Inflammatory macrophage treated with lipopolysaccharide for 1 hour (primary cell): ENCODE results near the gene CYREN.
A peak's percentile ranks its signal among the peaks of the same experiment; 100 is the strongest.
"Not testable (repeated sequence)": the region's sequence is repeated elsewhere in the genome, so short reads cannot be mapped to it uniquely, and the experiment has no call there.

Experiments
- DNase-seq, 2 donors: peaks; one replicate each; pipeline ENCODE4 v3.0.0-alpha.2; 2020 to 2022

Gene CYREN

DNA sequence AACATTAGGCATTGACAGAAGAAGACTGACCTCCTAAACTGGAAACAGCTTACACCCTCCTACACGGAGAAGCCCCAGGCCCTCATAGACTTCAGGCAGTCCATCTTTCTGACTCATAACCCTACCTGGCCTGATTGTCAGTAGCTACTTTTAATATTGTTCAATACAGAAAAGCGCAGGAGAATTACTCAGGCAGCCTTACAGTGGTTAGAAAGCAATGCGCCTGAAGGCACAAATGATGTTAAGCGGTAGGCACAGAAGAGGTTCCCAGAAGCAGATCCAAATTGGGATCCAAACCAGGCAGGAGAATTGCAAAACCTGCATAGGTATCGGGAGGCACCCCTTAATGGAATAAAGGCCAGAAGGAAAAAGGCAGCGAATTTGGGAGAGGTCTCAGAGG, 5.4 kb upstream of the CYREN start:
- DNase-seq: no peak

- DNase-seq: no peak
Observed at GRCh38 chr7:135174941-135175340, 4.4 kb upstream of the CYREN start.

DNA sequence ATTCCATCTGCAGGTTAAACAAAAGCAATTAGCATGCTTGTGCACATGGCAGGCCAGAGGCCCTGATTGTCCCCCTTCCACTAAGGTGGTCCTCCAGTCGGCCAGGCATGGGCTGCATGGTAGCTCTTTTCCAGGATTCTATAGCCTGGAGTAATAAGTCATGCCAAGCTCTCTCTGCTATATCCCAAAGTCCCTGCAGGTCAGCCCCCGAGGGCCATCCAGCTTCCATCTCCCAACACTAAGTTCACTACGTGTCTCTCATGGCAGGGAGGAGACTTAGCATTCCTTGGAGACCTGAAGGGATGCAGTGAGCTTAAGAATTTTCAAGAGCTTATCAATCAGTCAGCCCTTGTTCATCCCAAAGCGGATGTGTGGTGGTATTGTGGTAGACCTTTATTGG, 3.4 kb upstream of the CYREN start:
- not testable (repeated sequence) for DNase-seq

DNA sequence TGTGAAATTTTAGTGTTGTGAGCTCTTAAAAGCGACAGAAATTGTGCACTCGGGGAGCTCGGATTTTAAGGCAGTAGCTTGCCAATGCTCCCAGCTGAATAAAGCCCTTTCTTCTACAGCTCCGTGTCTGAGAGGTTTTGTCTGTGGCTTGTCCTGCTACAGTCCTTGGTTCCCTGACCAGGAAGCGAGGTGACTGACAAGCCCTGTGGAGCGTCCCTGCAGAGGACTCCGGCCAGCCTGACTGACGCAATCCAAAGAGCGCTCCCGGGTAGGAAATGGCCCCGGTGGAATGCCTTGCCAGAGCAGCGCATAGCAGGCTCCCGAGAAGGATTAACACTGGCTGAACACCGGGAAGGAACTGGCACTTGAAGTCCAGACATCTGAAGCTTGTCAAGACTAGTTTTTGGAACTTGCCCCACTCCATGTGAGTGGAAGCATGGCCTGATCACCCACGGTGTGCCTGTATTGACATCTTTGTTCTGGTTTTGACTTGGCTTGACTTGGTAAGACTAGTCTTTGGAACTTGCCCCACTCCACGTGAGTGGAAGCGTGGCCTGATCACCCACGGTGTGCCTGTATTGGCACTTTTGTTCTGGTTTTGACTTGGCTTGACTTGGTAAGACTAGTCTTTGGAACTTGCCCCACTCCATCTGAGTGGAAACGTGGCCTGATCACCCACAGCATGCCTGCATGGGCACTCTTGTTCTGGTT, 1.2 kb upstream of the CYREN start:
- DNase-seq: peak in 1 of 2 donors; percentile 19

DNA sequence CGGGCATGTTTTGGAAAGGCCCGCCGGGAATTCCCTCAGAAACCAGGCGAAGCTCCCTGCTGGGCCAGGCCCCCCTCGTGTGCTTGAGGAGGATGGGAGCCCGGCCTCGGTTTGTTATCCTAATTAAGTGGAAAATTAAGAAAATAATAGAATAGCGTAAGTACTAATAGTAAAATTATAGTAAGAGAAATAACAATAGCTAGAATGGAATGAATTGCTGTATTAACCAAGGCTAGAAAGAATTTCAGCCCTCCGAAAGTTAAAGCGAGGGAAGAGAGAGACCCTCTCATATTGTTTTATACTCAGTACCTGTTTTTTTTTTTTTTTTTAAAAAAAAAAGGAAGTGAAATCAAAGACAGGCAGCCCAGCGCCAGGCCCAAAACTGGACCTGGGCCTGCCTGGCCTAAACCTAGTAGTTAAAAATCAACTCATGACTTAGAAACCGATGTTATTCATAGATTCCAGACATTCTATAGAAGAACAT, 533 bp upstream of the CYREN start:
- not testable (repeated sequence) for DNase-seq

DNA sequence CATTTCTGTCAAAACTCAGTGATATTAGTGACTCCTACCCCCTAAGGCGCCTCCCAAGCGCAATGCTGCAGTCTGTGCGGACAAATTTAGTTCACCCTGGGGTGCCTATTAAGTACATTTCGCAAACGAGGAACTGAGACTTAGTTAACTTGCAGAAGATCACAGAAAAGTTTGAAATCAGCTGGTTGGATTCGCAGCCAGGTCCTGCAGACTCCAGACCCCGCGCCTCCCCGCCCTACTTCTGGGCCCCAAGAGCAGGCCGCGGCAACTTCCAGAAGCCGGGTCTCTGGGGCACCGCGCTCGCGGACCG, 588 bp downstream of the CYREN start:
- peak; percentile 46 to 60 for DNase-seq

DNA sequence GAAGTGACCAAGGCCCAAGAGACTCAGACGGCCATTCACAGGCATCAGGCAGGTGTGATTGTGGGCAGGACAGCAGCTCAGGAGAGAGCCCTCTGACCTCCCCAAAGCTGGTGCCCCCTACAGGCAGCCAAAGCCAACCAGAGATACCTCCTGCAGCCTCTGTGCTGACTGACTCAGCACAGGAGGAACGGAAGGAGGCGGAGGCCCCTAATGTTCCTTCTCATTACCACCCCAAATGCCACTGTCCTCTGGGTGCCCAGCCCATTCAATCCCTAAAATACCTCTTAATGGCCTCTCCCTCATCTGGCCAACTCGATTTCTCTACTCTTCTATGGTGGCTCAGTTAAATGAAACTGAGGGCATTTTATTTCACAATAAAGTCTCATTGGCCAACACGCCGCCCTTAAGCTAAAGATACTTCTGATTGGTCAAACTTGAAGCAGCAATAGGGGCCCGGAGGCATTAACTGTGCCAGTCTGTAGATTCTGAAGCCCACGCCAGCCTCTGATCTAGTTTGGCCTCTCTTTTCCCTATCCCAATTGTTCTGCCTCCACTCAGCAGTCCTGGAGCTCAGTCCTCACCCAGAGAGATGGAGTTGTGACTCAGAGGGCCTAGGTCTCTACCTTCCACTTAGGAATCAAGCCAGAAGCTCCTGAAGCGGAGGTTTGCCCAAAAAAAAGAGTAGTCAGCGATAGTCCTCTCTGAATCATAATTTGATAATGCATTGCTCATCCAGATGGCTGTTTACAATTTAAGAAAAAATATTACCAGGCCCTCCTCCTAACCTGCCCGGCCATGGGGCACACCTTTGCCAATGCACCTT, 1.2 kb downstream of the CYREN start:
- DNase-seq: peak; percentile 60 to 62

GRCh38 chr7:135168489-135169140, 1.9 kb downstream of the CYREN start:
- no peak for DNase-seq

DNA sequence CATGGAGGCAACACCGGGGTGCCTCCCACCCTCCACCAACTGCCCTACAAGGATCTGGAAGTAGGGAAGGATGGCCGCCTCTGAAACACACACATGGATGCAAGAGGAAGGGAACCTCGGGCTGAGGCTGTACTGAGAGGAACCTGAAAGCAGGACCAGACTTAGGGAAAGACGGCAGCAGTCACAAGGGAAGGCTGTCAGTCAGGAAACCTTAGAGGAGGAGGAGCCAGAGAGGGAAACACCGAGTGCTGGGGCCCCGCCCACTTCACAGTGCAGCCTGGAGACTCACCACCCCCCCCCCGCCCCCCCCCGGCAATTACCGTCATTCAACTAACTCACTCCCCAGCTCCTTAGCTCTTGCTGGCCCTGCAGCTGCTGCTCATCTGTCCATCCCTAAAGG, 2.5 kb downstream of the CYREN start:
- DNase-seq: peak; percentile 67 to 76

- DNase-seq: no peak
Observed at GRCh38 chr7:135167365-135167917, 3.1 kb downstream of the CYREN start.

DNA sequence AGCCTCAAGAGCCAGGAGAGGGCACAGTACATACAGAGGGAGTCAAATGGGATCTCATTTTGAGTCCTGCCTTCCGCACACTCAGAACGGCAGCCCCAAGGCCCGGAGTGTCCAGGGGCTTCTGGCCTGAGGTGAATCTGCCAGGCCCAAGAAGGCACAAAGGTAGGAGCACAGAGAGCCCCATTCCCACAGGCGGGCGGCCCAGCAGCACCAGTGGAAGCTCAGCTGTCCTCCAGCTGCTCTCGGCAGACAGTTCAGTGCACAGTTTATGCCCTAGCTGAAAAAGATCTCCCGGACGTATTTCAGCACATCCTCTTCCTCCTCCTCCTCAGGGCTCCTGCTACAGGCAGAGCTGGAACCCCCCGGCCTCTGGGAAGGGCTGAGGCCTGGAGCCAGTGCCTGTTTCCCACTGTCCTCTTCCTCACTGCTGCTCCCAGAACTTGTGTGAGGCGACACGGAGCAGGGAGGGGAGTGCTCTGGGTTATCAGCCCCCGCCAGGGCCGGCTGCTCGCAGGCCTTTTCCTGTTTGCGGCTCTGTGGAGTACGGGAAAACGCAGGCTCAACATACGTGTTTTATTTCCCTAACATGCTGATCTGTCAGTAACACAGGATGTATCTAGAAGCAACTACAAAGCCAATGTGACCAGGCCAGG, 4.0 kb downstream of the CYREN start:
- no peak for DNase-seq

DNA sequence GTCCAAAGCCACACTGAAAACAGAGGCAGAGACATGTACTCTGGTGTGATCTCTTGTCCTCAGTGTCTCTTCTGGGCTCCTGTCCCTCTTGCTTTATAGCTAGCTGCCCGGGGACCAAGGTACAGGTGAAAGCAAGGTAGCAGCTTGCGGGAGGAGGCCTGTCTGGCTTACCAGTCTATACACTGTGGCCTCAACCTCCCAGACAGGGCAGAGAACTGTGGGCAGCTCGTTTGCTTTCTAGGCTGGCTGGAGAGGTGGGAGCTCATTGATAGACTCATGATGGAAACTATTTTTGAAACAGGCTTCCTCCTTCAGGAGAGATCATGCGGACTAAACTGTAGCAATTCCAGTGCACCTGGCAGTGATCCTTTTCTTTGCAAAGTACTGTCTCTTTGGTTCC, 4.6 kb downstream of the CYREN start:
- DNase-seq: no peak

DNA sequence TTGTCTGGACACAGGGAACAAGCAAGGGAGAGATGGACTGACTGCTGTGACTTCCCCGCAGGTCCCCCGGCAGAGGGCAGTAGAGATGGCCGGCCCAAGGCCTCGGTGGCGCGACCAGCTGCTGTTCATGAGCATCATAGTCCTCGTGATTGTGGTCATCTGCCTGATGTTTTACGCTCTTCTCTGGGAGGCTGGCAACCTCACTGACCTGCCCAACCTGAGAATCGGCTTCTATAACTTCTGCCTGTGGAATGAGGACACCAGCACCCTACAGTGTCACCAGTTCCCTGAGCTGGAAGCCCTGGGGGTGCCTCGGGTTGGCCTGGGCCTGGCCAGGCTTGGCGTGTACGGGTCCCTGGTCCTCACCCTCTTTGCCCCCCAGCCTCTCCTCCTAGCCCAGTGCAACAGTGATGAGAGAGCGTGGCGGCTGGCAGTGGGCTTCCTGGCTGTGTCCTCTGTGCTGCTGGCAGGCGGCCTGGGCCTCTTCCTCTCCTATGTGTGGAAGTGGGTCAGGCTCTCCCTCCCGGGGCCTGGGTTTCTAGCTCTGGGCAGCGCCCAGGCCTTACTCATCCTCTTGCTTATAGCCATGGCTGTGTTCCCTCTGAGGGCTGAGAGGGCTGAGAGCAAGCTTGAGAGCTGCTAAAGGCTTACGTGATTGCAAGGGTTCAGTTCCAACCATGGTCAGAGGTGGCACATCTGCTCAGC, 6.0 kb downstream of the CYREN start:
- DNase-seq: no peak

GRCh38 chr7:135162382-135163001, 8.0 kb downstream of the CYREN start:
- no peak for DNase-seq

GRCh38 chr7:135161669-135162068, 8.8 kb downstream of the CYREN start:
- no peak for DNase-seq

DNA sequence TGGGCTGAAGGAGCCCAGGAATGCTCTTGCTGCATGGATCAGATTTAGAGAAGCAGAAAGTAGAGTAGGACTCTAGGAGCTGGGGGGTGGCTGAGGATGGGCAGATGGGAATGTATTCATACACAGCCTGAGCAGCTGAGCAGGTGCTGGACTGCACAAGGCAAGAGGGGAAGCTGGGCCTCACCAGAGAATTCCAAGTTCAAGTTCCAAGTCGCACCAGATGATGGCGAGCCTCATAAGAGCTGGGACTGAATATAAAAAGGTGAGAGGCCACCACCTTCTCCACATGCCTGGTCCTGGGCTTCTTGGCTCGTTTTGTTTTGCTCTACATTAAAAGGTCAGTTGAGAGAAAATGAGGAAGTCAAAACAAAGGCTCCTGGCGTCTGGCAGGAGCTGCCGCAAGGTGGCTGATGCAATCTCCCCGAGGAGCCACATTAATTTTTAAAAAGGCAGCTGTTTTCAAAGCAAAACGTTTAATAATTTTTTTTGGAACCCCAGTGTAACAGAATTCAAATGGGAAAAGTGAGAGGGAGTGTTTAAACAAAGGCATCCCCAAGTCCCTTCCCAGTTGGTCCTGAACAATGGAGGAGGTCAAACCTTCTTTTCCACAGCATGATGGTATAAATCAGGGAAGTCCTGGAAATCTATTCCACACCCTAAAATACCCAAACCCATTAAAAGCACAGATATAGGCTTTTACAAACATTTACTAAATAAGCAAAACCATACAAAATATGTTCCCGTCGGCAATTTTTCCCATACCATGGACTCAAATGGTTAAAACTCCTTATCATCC, 9.5 kb downstream of the CYREN start:
- DNase-seq: peak; percentile 40 to 53

GRCh38 chr7:135160098-135160857, 10.2 kb downstream of the CYREN start:
- DNase-seq: peak; percentile 75 to 83

GRCh38 chr7:135159359-135160085, 11.0 kb downstream of the CYREN start:
- no peak for DNase-seq

DNA sequence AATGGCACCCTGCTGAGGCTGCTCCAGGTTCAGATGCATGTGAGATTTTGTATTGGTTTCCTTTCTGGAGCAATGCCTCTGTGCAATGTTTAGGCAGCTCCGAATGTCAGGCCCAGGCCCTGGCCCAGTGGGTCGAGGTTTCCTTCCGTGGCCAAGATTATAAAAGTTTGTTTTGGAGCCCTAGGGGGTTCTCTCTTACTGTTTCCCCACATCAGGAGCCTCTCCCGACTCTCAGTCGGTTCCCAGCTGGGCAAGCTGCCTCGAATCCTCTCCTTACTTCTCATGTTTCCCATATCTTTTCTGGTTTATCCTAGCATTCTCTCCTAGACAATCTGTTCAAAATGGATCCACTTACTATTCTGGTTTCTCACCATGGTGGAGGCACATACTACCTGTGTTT, 11.6 kb downstream of the CYREN start:
- no peak for DNase-seq
